Mesenchymal stem cell (in vitro differentiated cells and primary cell): ENCODE results near the gene RPUSD3.

ENCODE experiments used
- DNase-seq: peaks from one replicate; pipeline ENCODE4 v3.0.0-alpha.2; 2013
- H2AFZ ChIP-seq: one replicate; pipeline ENCODE4 v1.6.1; 2013; ENCODE audit warnings: low read depth, mild to moderate bottlenecking, control low read depth, inconsistent platforms, low read length, moderate library complexity
- H2AK5ac ChIP-seq: 2 replicates; pipeline ENCODE4 v1.6.1; 2013; ENCODE audit warnings: low read length, moderate library complexity, mild to moderate bottlenecking, inconsistent platforms; ENCODE audit not compliant: severe bottlenecking
- H2BK120ac ChIP-seq: one replicate; pipeline ENCODE4 v1.6.1; 2013; ENCODE audit warnings: low read depth, mild to moderate bottlenecking, inconsistent platforms, low read length, moderate library complexity
- H2BK12ac ChIP-seq, 2 experiments: one replicate each; pipeline ENCODE4 v1.6.1; 2013; ENCODE audit warnings: inconsistent platforms in 2 of 2, low read length in 2 of 2, mild to moderate bottlenecking in 2 of 2, moderate library complexity in 2 of 2, control low read depth in 1 of 2
- H2BK15ac ChIP-seq: one replicate; pipeline ENCODE4 v1.6.1; 2013; ENCODE audit warnings: mild to moderate bottlenecking, low read depth, inconsistent platforms; ENCODE audit not compliant: poor library complexity, severe bottlenecking
- H2BK5ac ChIP-seq: 2 replicates; pipeline ENCODE4 v1.6.1; 2013; ENCODE audit warnings: low read depth, mild to moderate bottlenecking, low read length, control low read depth, inconsistent platforms; ENCODE audit not compliant: poor library complexity, severe bottlenecking
- H3K14ac ChIP-seq, 2 experiments: one replicate each; pipeline ENCODE4 v1.6.1; 2013; ENCODE audit warnings: inconsistent platforms in 2 of 2, low read length in 2 of 2, control low read depth in 1 of 2, mild to moderate bottlenecking in 1 of 2, moderate library complexity in 1 of 2
- H3K18ac ChIP-seq, 2 experiments: one replicate each; pipeline ENCODE4 v1.6.1; 2013; ENCODE audit warnings: inconsistent platforms in 2 of 2, low read length in 2 of 2, control low read depth in 1 of 2, low read depth in 1 of 2, mild to moderate bottlenecking in 1 of 2
- H3K23ac ChIP-seq, 2 experiments: one replicate each; pipeline ENCODE4 v1.6.1; 2013; ENCODE audit warnings: inconsistent platforms in 2 of 2, low read length in 2 of 2, mild to moderate bottlenecking in 2 of 2, moderate library complexity in 2 of 2, control low read depth in 1 of 2
- H3K27ac ChIP-seq: 2 replicates; pipeline ENCODE4 v1.5.1; 2013; ENCODE audit warnings: mild to moderate bottlenecking, moderate library complexity, low read length, control low read depth, inconsistent platforms; ENCODE audit not compliant: poor library complexity, severe bottlenecking
- H3K27me3 ChIP-seq, 2 experiments: 2 replicates each; pipeline versions ENCODE4 v1.6.1 to v1.7.0; 2013; ENCODE audit warnings: low read length in 2 of 2, mild to moderate bottlenecking in 2 of 2, moderate library complexity in 2 of 2, control low read depth in 1 of 2, inconsistent platforms in 1 of 2; ENCODE audit not compliant: control insufficient read depth in 1 of 2, insufficient read depth in 1 of 2
- H3K36me3 ChIP-seq, 2 experiments: 2 replicates each; pipeline versions ENCODE4 v1.6.1 to v1.7.0; 2013; ENCODE audit warnings: low read length in 2 of 2, control low read depth in 1 of 2, inconsistent platforms in 1 of 2, low read depth in 1 of 2, mild to moderate bottlenecking in 1 of 2; ENCODE audit not compliant: insufficient read depth in 2 of 2, control insufficient read depth in 1 of 2
- H3K4ac ChIP-seq, 2 experiments: one replicate each; pipeline ENCODE4 v1.6.1; 2013; ENCODE audit warnings: inconsistent platforms in 2 of 2, low read length in 2 of 2, mild to moderate bottlenecking in 2 of 2, moderate library complexity in 2 of 2, control low read depth in 1 of 2, low read depth in 1 of 2
- H3K4me1 ChIP-seq: 2 replicates; pipeline ENCODE4 v1.6.1; 2013; ENCODE audit warnings: low read depth, low read length, control low read depth; ENCODE audit not compliant: control insufficient read depth, insufficient read depth
- H3K4me2 ChIP-seq: 2 replicates; pipeline ENCODE4 v1.6.1; 2013; ENCODE audit warnings: low read length, mild to moderate bottlenecking, inconsistent platforms; ENCODE audit not compliant: poor library complexity, severe bottlenecking
- H3K4me3 ChIP-seq, 2 experiments: 2 replicates each; pipeline versions ENCODE4 v1.5.1 to v1.7.0; 2013; ENCODE audit warnings: low read length in 2 of 2, mild to moderate bottlenecking in 2 of 2, control low read depth in 1 of 2, low read depth in 1 of 2; ENCODE audit not compliant: insufficient read depth in 1 of 2
- H3K79me1 ChIP-seq: replicated peaks from 2 replicates; pipeline ENCODE4 v1.6.1; 2013; ENCODE audit warnings: mild to moderate bottlenecking, control low read depth, low read length, inconsistent platforms; ENCODE audit not compliant: poor library complexity, severe bottlenecking
- H3K9ac ChIP-seq: 2 replicates; pipeline ENCODE4 v1.7.0; 2013; ENCODE audit warnings: mild to moderate bottlenecking, low read length, moderate library complexity
- H3K9me3 ChIP-seq: 2 replicates; pipeline ENCODE4 v1.7.0; 2013; ENCODE audit warnings: mild to moderate bottlenecking, low read length; ENCODE audit not compliant: control insufficient read depth
- H4K8ac ChIP-seq: one replicate; pipeline ENCODE4 v1.6.1; 2013; ENCODE audit warnings: inconsistent platforms, mild to moderate bottlenecking, low read length, moderate library complexity
- H4K91ac ChIP-seq: one replicate; pipeline ENCODE4 v1.6.1; 2013; ENCODE audit warnings: mild to moderate bottlenecking, low read length, inconsistent platforms
- WGBS: methylation state at CpG from one replicate; pipeline ENCODE4 v1.1.7; 2013; ENCODE audit warnings: mixed read lengths; 5-methylcytosine and 5-hydroxymethylcytosine counted together

Gene RPUSD3

GRCh38 chr3:9808345-9809037, 35.3 kb downstream of the RPUSD3 start:
- H3K4ac ChIP-seq: no peak overlapping the region
- H3K14ac ChIP-seq: no peak overlapping the region
- H3K27me3 ChIP-seq: no peaks in the 10 kb centered on the region

GRCh38 chr3:9807981-9808344, 35.8 kb downstream of the RPUSD3 start:
- Histone ChIP-seq H2BK12ac (no peak overlapping the region), H4K91ac (no peak overlapping the region), H2AFZ (no peak overlapping the region), H2BK120ac (no peak overlapping the region), H3K9me3 (no peaks in the 10 kb centered on the region), H3K27ac (no peak overlapping the region), H3K4me3 (no peak overlapping the region), H2AK5ac (no peak overlapping the region), H3K36me3 (peaks cover 47 to 52% of the 10 kb centered on the region in 2 experiments), H3K23ac (no peak overlapping the region), H3K27me3 (no peaks in the 10 kb centered on the region), H3K4ac (no peak overlapping the region), H3K14ac (no peak overlapping the region), H3K4me2 (no peak overlapping the region), H3K9ac (peak overlapping the region; percentile 39), H4K8ac (no peak overlapping the region), H3K18ac (no peak overlapping the region), H2BK15ac (no peak overlapping the region), H3K79me1 (peaks cover 21% of the 10 kb centered on the region), H3K4me1 (peaks cover 17% of the 10 kb centered on the region), H2BK5ac (no peak overlapping the region)
- no CpG with 5 or more reads among the region's 2 CpGs for WGBS
- no peak for DNase-seq

More at GRCh38 chr3:9808345-9809037, 35.3 kb downstream of the RPUSD3 start:
- H3K9ac ChIP-seq: peak overlapping the region; percentile 95
- H2AFZ ChIP-seq: no peak overlapping the region
- peak overlapping the region; percentile 49 for H2AK5ac ChIP-seq
- peak overlapping the region in 1 of 2 experiments; percentile 64 for H2BK12ac ChIP-seq
- H3K4me3 ChIP-seq: no peak overlapping the region
- WGBS: 81% methylated on average over 5 of the region's 7 CpGs
- no peak overlapping the region for H3K23ac ChIP-seq
- no peak overlapping the region for H2BK120ac ChIP-seq
- H4K8ac ChIP-seq: no peak overlapping the region
- peak; percentile 65 for DNase-seq
- peaks cover 22% of the 10 kb centered on the region for H3K79me1 ChIP-seq
- peak overlapping the region; percentile 46 for H3K27ac ChIP-seq
- H3K18ac ChIP-seq: no peak overlapping the region
- H3K4me2 ChIP-seq: no peak overlapping the region
- peaks cover 47 to 52% of the 10 kb centered on the region in 2 experiments for H3K36me3 ChIP-seq
- H2BK15ac ChIP-seq: no peak overlapping the region
- H2BK5ac ChIP-seq: no peak overlapping the region
- peak overlapping the region; percentile 41 for H4K91ac ChIP-seq
- peaks cover 17% of the 10 kb centered on the region for H3K4me1 ChIP-seq
- no peaks in the 10 kb centered on the region for H3K9me3 ChIP-seq

GRCh38 chr3:9806688-9807589, 36.9 kb downstream of the RPUSD3 start:
- no peak overlapping the region for H3K27ac ChIP-seq
- no peak overlapping the region for H3K4me3 ChIP-seq
- no peak overlapping the region for H3K9ac ChIP-seq
- no peak overlapping the region for H4K8ac ChIP-seq
- H4K91ac ChIP-seq: no peak overlapping the region
- H3K27me3 ChIP-seq: no peaks in the 10 kb centered on the region
- H2AK5ac ChIP-seq: no peak overlapping the region
- no peak overlapping the region for H2BK5ac ChIP-seq
- H2AFZ ChIP-seq: no peak overlapping the region
- no peak overlapping the region for H2BK12ac ChIP-seq
- peaks cover 49 to 51% of the 10 kb centered on the region in 2 experiments for H3K36me3 ChIP-seq
- no peak overlapping the region for H3K4ac ChIP-seq
- no peak overlapping the region for H2BK15ac ChIP-seq
- no peak overlapping the region for H2BK120ac ChIP-seq
- WGBS: 100% methylated on average over 5 of the region's 7 CpGs
- H3K4me1 ChIP-seq: peaks cover 17% of the 10 kb centered on the region
- H3K9me3 ChIP-seq: no peaks in the 10 kb centered on the region
- DNase-seq: no peak
- H3K79me1 ChIP-seq: peaks cover 20% of the 10 kb centered on the region
- H3K4me2 ChIP-seq: no peak overlapping the region
- no peak overlapping the region for H3K23ac ChIP-seq
- no peak overlapping the region for H3K18ac ChIP-seq
- H3K14ac ChIP-seq: no peak overlapping the region

- Histone ChIP-seq H2BK120ac (no peak overlapping the region), H3K79me1 (peaks cover 26% of the 10 kb centered on the region), H3K27ac (no peak overlapping the region), H3K27me3 (no peaks in the 10 kb centered on the region), H3K23ac (no peak overlapping the region), H2BK12ac (no peak overlapping the region), H3K4me3 (no peak overlapping the region), H3K18ac (no peak overlapping the region), H2BK15ac (no peak overlapping the region), H3K9ac (no peak overlapping the region), H3K14ac (no peak overlapping the region), H4K91ac (no peak overlapping the region), H2AFZ (no peak overlapping the region), H3K4me1 (peaks cover 17% of the 10 kb centered on the region), H3K36me3 (peaks cover 56 to 57% of the 10 kb centered on the region in 2 experiments), H4K8ac (no peak overlapping the region), H3K4ac (no peak overlapping the region), H2AK5ac (no peak overlapping the region), H2BK5ac (no peak overlapping the region), H3K4me2 (no peak overlapping the region), H3K9me3 (no peaks in the 10 kb centered on the region)
- DNase-seq: no peak
- WGBS: 100% methylated on average over 10 of the region's 12 CpGs
These were observed 37.7 kb downstream of the RPUSD3 start for GRCh38 chr3:9806137-9806536.
